ENCODE measurements around the gene ARHGAP32.

The ARHGAP32 gene

GRCh38 chr11:128956401-128957201, 235.5 kb downstream of the ARHGAP32 start:
- DNase-seq (ENCODE audit: low spot score) = no peak

- no peak for DNase-seq (ENCODE audit: low spot score)
These were observed 236.5 kb downstream of the ARHGAP32 start for GRCh38 chr11:128955636-128956035.

- DNase-seq (ENCODE audit: low spot score) = no peak
These were observed 239.0 kb downstream of the ARHGAP32 start for GRCh38 chr11:128953151-128953550.

DNA sequence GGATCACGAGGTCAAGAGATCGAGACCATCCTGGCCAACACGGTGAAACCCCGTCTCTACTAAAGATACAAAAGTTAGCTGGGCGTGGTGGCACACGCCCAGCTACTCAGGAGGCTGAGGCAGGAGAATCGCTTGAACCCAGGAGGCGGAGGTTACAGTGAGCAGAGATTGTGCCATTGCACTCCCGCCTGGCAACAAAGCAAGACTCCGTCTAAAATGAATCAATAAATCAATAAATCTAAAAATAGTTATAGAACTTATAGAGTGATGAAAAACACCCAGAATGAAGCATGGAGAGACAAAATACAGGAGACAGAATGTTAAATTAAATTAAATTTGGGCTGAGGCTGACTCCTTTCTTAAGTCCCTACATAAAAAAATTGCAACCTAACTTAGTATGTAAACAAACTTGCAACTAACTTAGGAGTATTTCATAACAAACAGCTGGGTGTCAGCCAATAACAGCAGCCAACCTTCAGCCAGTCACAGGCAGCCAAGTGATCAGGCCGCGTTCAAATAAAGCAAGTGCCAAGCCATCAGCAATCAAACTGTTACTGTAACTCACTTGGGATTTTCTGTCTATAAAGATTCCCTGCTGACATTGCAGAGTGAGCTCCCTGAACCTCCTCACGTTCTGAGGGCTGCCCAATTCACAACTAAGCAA, 242.2 kb downstream of the ARHGAP32 start:
- no peak for DNase-seq (ENCODE audit: low spot score)

DNA sequence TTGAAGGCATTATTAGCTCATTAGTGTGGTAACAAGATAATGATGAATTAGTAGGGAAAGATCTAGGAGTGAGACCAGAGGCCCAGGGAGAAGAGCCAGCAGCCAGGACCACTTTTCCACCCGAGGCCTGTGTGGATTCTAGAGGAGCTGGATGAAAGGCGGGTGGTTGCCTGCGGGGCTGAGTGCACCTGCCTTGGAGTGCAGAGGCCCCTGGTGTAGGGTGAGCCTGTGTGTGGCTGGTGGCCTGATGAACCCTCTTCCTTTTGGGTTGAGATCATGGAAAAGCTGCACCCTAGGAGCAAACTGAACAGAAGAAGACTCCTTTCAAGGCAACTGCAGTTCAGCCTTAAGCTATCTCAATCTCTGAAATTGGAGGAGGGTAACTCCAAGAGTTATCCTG, 243.5 kb downstream of the ARHGAP32 start:
- no peak for DNase-seq (ENCODE audit: low spot score)

DNA sequence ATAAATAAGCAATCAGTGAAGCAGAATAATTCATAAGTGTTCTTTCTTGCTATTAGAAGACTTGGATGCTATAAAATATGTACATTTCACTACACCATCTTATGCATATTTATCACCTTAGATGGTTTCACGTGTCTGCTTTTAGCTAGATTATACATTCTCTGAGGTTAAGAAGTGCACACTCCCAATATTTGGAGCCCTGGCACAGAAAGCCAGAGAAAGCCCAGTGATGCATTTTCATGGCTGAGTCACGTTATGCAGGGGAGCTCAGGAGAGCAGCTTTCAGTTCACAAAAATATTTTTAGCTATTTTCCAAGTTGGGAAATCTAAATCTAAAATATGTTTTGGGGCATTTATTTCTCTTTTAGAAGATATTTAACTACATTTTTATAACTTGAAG, 244.4 kb downstream of the ARHGAP32 start:
- no peak for DNase-seq (ENCODE audit: low spot score)

DNA sequence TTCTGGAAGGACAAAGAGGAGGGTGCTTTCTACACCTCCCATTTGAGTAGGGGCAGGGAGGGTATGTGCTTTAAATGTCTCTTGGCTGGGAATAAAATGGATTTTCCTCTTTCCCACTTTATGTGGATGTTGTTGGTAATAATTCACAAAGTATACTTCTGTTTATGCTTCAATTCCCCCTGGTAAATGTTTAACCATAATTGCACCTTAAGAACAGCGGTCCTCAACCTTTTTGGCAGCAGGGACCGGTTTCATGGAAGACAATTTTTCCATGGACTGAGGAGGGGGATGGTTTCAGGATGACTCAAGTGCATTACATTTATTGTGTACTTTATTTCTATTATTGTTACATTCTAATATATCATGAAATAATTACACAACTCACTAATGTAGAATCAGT, 245.5 kb downstream of the ARHGAP32 start:
- no peak for DNase-seq (ENCODE audit: low spot score)

DNA sequence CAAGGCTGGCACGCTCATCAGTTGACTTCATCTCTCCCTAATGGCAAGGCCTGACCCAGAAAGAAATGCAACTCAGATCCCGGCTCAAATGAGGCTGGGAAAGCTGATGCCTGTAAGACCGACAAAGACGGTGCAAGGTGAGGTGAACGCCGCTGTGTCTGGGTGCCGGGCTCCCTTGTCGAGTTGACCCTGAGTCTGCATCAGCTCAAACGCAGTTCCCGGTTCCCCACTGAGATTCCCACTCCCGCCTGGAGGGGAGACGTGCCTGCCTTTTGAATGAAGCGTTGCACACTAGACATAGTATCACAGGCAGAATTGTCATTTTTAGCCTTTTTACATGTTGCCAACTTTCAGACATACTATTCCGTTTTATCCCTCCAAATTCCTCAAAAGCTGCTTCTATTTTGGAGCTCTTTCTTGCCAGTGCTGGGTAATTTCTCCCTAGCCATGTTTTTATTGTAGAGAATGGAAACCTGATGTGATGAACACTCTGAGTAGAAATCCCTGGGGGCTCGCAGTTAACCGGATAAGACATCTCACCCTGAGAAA, 248.6 kb downstream of the ARHGAP32 start:
- DNase-seq (ENCODE audit: low spot score) = no peak

DNA sequence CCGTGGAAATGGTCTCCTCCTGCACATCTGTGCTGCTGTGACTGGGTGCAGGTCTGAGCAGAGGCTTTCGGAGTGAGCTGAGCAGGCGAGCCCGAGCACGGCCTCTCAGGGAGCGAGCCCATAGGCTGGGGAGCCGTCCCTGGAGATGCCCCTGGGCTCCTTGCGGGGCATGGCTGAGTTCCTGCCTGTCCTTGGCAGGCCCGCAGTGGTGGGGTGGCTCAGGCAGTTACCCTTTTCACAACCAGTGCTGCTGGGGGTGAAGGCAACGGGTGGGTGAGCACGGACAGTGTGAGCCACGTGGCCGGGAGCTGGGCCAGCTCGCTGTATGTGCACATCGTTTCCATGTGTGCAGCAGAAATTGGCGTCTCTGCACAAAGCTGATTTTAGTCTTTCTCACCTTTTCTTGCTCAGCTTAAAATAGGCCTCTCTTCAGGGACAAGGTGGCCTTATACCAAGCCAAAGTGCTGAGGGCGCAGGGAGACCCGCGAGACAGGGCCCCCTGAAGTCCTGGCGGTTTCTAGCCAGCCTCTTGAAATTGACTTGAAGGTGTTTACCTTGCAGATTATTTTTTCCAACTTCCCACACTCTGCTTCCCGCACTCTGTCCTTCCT, 249.2 kb downstream of the ARHGAP32 start, which contains the start of gene TP53AIP1:
TSS of gene TP53AIP1 (minus strand) at position 55 of the 611 bp plus-strand sequence. CDS start 5,053 bp downstream, outside the sequence.
- no peak for DNase-seq (ENCODE audit: low spot score)

DNA sequence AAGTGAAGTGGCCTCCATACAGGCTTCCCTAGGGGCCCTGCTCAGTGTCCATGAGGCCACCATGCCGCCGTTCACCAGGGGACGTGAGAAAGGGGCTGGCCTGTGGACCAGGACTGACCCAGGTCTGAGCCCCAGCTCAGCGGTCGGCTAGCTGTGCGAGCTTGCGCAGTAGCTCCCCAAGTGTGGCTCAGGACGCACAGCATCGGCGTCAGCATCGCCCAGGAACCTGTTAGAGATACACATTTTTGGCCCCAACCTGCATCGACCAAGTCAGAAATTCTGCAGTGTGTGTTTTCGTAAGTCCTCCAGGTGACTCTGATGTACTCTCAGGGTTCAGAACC, 249.9 kb downstream of the ARHGAP32 start:
- no peak for DNase-seq (ENCODE audit: low spot score)

- DNase-seq (ENCODE audit: low spot score) = no peak
These were observed 250.4 kb downstream of the ARHGAP32 start for GRCh38 chr11:128941573-128942271.

- no peak for DNase-seq (ENCODE audit: low spot score)
These were observed 251.0 kb downstream of the ARHGAP32 start for GRCh38 chr11:128941110-128941509.

GRCh38 chr11:128940603-128941002, 251.5 kb downstream of the ARHGAP32 start:
- no peak for DNase-seq (ENCODE audit: low spot score)

GRCh38 chr11:128940156-128940555, 252.0 kb downstream of the ARHGAP32 start:
- DNase-seq (ENCODE audit: low spot score) = no peak

DNA sequence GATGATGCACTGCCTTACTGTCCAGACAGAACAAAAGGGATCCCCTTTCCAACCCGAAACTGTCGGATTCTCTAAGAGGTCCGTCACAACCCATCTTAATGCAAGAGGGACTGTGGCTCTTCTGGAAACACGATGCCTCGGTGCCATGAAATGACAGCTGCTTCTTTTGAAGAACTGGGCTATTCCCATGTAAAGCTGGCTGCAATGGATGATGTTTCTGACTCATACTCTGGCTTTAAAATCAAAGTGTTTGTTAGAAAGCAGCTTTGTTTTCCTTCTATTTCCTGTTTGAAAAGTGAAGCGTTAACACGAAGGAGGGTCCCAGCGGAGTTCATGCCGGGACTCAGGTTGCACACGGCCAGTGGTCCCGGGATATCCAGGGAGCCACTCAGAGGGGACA, 252.5 kb downstream of the ARHGAP32 start:
- no peak for DNase-seq (ENCODE audit: low spot score)

- DNase-seq (ENCODE audit: low spot score) = no peak
These were observed 253.8 kb downstream of the ARHGAP32 start for GRCh38 chr11:128938156-128938885.

DNA sequence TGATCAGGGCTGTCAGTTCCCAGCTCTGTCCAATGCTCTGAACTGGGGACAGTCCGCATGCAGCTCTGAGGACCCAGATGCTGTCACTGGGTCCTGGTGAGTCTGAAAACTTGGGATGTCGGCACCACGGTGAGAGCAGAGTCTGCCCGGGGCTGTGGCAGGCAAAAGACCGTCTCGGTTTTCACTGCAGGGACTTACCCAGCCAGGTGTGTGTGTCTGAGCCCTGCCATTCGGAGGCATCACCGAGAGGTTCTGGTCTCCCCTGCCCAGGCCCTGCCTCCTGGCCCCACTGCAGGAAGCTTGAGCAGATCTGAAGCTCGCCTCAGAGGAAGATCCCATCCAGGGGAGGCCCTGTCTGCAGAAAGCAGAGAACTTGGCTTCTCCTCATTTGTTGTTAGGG, 254.6 kb downstream of the ARHGAP32 start:
- no peak for DNase-seq (ENCODE audit: low spot score)

DNA sequence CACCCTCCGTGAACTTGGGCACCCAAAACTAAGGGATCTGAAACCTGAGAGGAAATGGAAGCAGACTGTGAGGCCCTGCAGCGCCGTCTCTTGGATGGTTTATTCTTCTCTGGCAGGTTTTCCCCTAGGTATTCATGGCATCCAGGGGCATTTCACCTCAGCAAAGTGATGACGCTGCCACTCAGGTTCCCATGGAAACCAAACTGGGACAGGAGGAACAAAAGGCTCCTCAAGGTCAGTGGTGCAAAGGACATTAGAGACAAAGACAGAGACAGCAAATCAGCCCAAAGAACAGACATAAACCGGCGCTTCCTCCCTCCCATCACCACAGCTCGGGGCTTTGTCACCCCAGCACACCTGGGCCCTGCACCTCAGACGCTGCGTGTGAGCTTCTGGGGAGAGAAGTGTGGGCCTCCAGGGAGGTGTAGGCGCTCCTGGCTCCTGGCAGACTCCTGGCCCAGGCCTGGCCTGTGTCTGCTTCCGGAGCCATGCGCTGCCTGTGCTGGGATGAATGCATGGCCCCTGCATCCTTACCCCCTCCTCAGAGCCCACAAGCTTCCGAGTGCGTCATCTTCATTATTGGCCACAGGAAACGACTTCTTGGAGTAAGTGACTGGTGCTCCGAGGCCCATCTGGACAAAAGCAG, 255.4 kb downstream of the ARHGAP32 start:
- no peak for DNase-seq (ENCODE audit: low spot score)

DNA sequence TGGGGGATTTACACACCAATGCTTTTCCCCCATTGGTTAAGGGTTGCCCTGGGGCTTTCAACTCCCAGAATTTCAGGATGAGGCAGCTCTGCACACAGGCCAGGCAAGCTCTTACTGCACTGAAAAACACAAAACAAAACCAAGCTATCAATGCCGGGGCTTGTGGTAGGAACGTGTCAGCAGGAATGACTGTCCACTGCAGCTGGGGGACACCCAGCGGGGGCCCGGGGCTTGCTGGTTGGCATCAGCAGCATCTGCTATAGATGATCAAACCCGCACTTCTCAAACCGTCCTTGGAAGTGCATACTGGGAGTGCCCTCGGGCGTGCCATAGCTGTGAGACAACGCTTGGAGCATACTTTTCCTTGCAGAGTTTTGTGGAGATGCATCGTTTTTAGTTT, 257.2 kb downstream of the ARHGAP32 start:
- DNase-seq (ENCODE audit: low spot score) = no peak

- no peak for DNase-seq (ENCODE audit: low spot score)
These were observed 257.8 kb downstream of the ARHGAP32 start for GRCh38 chr11:128934351-128934750.

All from left forelimb (tissue), 1 donor.